HepG2 (cell line): Measurements from ENCODE around the gene TANGO2. TPM values are rescaled to one million over a fixed set of nuclear protein-coding genes. Genes with fewer than 3 reads are reported as not detected.

Source experiments
- ATAC-seq: fragments of 200-7000 bp; cut with Tn5 transposase; 3 replicates; pipeline ENCODE4 v1.9.1; 2020; ENCODE audit warnings: mild to moderate bottlenecking, moderate library complexity
- BruUV-seq: library from RNA; stranded (reverse); fragments of 400-500 nt; replicated peaks from 2 replicates; lab custom pipeline; 2021; lab: Mats Ljungman, UMichigan
- CTCF ChIA-PET: fragments of 300-600 bp; formaldehyde crosslinking; extraction: SDS; loops from one replicate; lab custom pipeline; 2021; ENCODE audit warnings: low total read pairs, inconsistent platforms, low intra/inter-chr PET ratio; lab: Yijun Ruan, JAX
- POLR2A ChIA-PET: fragments of 350-600 bp; sonication (Branson Sonifier 250); formaldehyde crosslinking; loops from one replicate; lab custom pipeline; 2020; ENCODE audit warnings: antibody characterized with exemption, inconsistent platforms; lab: Yijun Ruan, JAX
- DNase-seq: peaks from one replicate; pipeline ENCODE4 v3.0.0-alpha.2; 2015; ENCODE audit warnings: low spot score
- FAIRE-seq: peaks from 3 replicates; lab custom pipeline; 2011; peaks lifted over from hg19 to GRCh38; lab: Jason Lieb, UNC
- H2AFZ ChIP-seq: one replicate; pipeline ENCODE4 v1.6.1; 2011; ENCODE audit warnings: low read length, inconsistent platforms
- H3K27ac ChIP-seq: fragments of 300-600 bp; 3 replicates; pipeline ENCODE4 v1.8.0; 2011; ENCODE audit warnings: mixed run types, mild to moderate bottlenecking, mixed read lengths, low read length, inconsistent platforms; ENCODE audit not compliant: insufficient read depth; ENCODE audit errors: extremely low read length
- H3K27me3 ChIP-seq, 2 experiments: fragments of 200-600 bp in 1 of 2; 2 replicates in 1 of 2; 3 replicates in 1 of 2; pipeline versions ENCODE4 v1.6.0 to v1.8.0; 2011; ENCODE audit warnings: low read length in 2 of 2, mild to moderate bottlenecking in 2 of 2, moderate library complexity in 2 of 2, inconsistent platforms in 1 of 2; ENCODE audit not compliant: insufficient read depth in 2 of 2, control insufficient read depth in 1 of 2
- H3K36me3 ChIP-seq, 2 experiments: fragments of 200-600 bp in 1 of 2; replicated peaks in 1 of 2; 2 replicates in 1 of 2; 3 replicates in 1 of 2; pipeline versions ENCODE4 v1.5.1 to v1.8.0; 2011; ENCODE audit warnings: low read length in 2 of 2, inconsistent platforms in 1 of 2; ENCODE audit not compliant: insufficient read depth in 2 of 2, control insufficient read depth in 1 of 2
- H3K4me1 ChIP-seq: 2 replicates; pipeline ENCODE4 v1.5.1; 2012; ENCODE audit warnings: low read length, inconsistent platforms; ENCODE audit not compliant: insufficient read depth
- H3K4me2 ChIP-seq: 2 replicates; pipeline ENCODE4 v1.6.0; 2011; ENCODE audit warnings: low read depth, low read length, inconsistent platforms
- H3K4me3 ChIP-seq, 3 experiments: fragments of 200-600 bp in 1 of 3; sonication (generic), shearing (Covaris generic) in 1 of 3; replicated peaks in 1 of 3; 2 replicates each; pipeline ENCODE4 v1.5.1; 2011 to 2016; ENCODE audit warnings: low read length in 3 of 3, inconsistent platforms in 2 of 3, low read depth in 2 of 3, mild to moderate bottlenecking in 2 of 3, control low read depth in 1 of 3, mixed read lengths in 1 of 3; ENCODE audit not compliant: insufficient read depth in 1 of 3
- H3K79me2 ChIP-seq: one replicate; pipeline ENCODE4 v1.6.1; 2011; ENCODE audit warnings: low read length, inconsistent platforms; ENCODE audit not compliant: insufficient read depth
- H3K9ac ChIP-seq: 2 replicates; pipeline ENCODE4 v1.6.0; 2011; ENCODE audit warnings: mild to moderate bottlenecking, low read depth, low read length, inconsistent platforms; ENCODE audit not compliant: insufficient read depth
- H3K9me3 ChIP-seq: 2 replicates; pipeline ENCODE4 v1.5.1; 2012; ENCODE audit warnings: mild to moderate bottlenecking, low read length
- H4K20me1 ChIP-seq: 2 replicates; pipeline ENCODE4 v1.6.0; 2011; ENCODE audit warnings: inconsistent platforms, mild to moderate bottlenecking, low read length, moderate library complexity; ENCODE audit not compliant: insufficient read depth
- CREB1 ChIP-seq, 2 experiments: fragments of 450-650 bp in 1 of 2; IDR thresholded peaks; 2 replicates each; pipeline ENCODE4 v1.6.1; 2016 to 2017; ENCODE audit warnings: control low read depth in 1 of 2, mild to moderate bottlenecking in 1 of 2, missing compliant biosample characterization in 1 of 2, missing genetic modification characterization in 1 of 2
- FIP1L1 ChIP-seq: fragments of 200-400 bp; formaldehyde crosslinking; IDR thresholded peaks from 2 replicates; pipeline ENCODE4 v1.6.1; 2018; ENCODE audit warnings: low read depth, mild to moderate bottlenecking, low read length, moderate library complexity, borderline replicate concordance; ENCODE audit not compliant: insufficient read depth
- FOXK2 ChIP-seq: fragments of 450-650 bp; IDR thresholded peaks from 2 replicates; pipeline ENCODE4 v1.6.1; 2016
- KDM6A ChIP-seq: IDR thresholded peaks from 2 replicates; pipeline ENCODE4 v1.6.1; 2016; ENCODE audit warnings: low read depth
- MIXL1 ChIP-seq: IDR thresholded peaks from 2 replicates; pipeline ENCODE4 v1.6.1; 2016
- RFXANK ChIP-seq: IDR thresholded peaks from 2 replicates; pipeline ENCODE4 v1.6.1; 2016
- ZNF10 ChIP-seq: sonication (generic); formaldehyde crosslinking; IDR thresholded peaks from 2 replicates; pipeline ENCODE4 v1.4.0; 2020; ENCODE audit warnings: mild to moderate bottlenecking, low read depth, missing genetic modification reagents, borderline replicate concordance
- ZNF446 ChIP-seq: sonication (generic); formaldehyde crosslinking; IDR thresholded peaks from 2 replicates; pipeline ENCODE4 v1.5.0; 2020; ENCODE audit warnings: mild to moderate bottlenecking, missing genetic modification reagents
- ZNF552 ChIP-seq: sonication (generic); formaldehyde crosslinking; IDR thresholded peaks from 2 replicates; pipeline ENCODE4 v1.9.0; 2022; ENCODE audit warnings: missing genetic modification reagents, mild to moderate bottlenecking, borderline replicate concordance
- ZNF652 ChIP-seq: IDR thresholded peaks from 2 replicates; pipeline ENCODE4 v1.6.1; 2016; ENCODE audit warnings: low read depth, borderline replicate concordance
- ZSCAN22 ChIP-seq: sonication (generic); formaldehyde crosslinking; IDR thresholded peaks from 2 replicates; pipeline ENCODE4 v1.4.0; 2020; ENCODE audit warnings: mild to moderate bottlenecking, missing genetic modification reagents
- WGBS: methylation state at CpG from one replicate; pipeline ENCODE4 v1.1.6; 2017; ENCODE audit warnings: low lambda C conversion rate; 5-methylcytosine and 5-hydroxymethylcytosine counted together
- in situ Hi-C: cut with HindIII; loops from 2 replicates; pipeline ENCODE4 v1.10.0; 2017; ENCODE audit warnings: low pct_unique_long_range_greater_than_20kb; ENCODE audit not compliant: extremely low pct_ligation_motif_present
- intact Hi-C: fragments of 100-400 bp; cut with micrococcal nuclease; formaldehyde crosslinking; loops from one replicate; pipeline ENCODE4 v1.10.0; 2022; ENCODE audit not compliant: unreplicated experiment
- polyA plus RNA-seq, 8 experiments: library from polyadenylated mRNA; depleted of rRNA in 3 of 8; stranded (reverse) in 7 of 8; unstranded in 1 of 8; fragments of >200 nt; fragmentation: Illumina TruSeq in 4 of 8; extraction: Trizol in 4 of 8; gene quantifications; 2 replicates each; pipeline versions ENCODE4 v1.2.1 to v1.2.3, GENCODE V29; 2011 to 2016; ENCODE audit warnings: low read depth in 4 of 8, missing spikeins in 1 of 8, mixed read lengths in 1 of 8; ENCODE audit not compliant: insufficient read depth in 1 of 8
- total RNA-seq, 5 experiments: library from RNA; depleted of rRNA; stranded (reverse); fragments of >200 nt; fragmentation: Illumina TruSeq; extraction: Trizol; gene quantifications; 2 replicates each; pipeline ENCODE4 v1.2.3, GENCODE V29; 2016; ENCODE audit warnings: low read depth in 1 of 5
- TF ChIP-seq, protein P1 (sequence below): sonication (generic); formaldehyde crosslinking; IDR thresholded peaks from 2 replicates; pipeline ENCODE4 v1.4.0; 2020; ENCODE audit warnings: mild to moderate bottlenecking, missing genetic modification reagents
- TF ChIP-seq, protein P2 (sequence below): IDR thresholded peaks from 2 replicates; pipeline ENCODE4 v1.6.1; 2016; ENCODE audit warnings: mild to moderate bottlenecking
- TF ChIP-seq, protein P3 (sequence below): sonication (generic); formaldehyde crosslinking; IDR thresholded peaks from 2 replicates; pipeline ENCODE4 v1.4.0; 2020; ENCODE audit warnings: missing genetic modification reagents, mild to moderate bottlenecking, borderline replicate concordance
- TF ChIP-seq, protein P4 (sequence below): sonication (generic); formaldehyde crosslinking; IDR thresholded peaks from 2 replicates; pipeline ENCODE4 v1.8.1; 2022; ENCODE audit warnings: low read depth, mild to moderate bottlenecking, missing genetic modification reagents
- TF ChIP-seq, protein P5 (sequence below): sonication (generic); formaldehyde crosslinking; conservative IDR thresholded peaks from 2 replicates; pipeline ENCODE4 v1.8.0; 2022; ENCODE audit warnings: missing genetic modification reagents

TANGO2 gene
- total and polyA plus RNA-seq, 2 of the 13 experiments (the other 11 are each of a cell fraction or from before 2014, with no cell fraction given) = 12.9 to 14.8 TPM

DNA sequence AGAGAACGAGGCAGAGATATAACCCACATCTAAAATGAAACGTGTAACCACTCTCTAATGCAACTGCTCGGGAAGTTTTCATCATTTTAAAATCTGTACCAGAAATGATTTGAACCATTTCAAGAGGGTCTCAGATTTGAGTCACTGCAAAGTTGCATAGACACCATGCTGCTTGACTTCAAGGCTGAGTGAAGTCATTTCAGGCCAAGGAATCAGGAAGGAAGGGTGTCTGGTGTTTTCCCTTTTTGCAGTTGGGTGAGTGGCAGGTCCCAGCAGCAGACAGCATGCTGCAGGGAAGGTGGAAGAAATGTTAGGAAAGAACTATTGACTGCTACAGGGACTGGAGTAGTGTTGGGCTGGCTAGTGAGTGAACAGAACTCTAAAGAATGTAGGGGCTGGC is 16.5 kb downstream of the TANGO2 start:
- Histone ChIP-seq H3K36me3 (peaks cover 0 to 12% of the 10 kb centered on the region in 2 experiments; a peak in 2 of 5 replicates), H3K79me2 (no peaks in the 10 kb centered on the region), H3K4me1 (no peaks in the 10 kb centered on the region), H2AFZ (no peak overlapping the region), H3K27me3 (no peaks in the 10 kb centered on the region), H4K20me1 (no peaks in the 10 kb centered on the region), H3K9ac (no peak overlapping the region)
- CTCF ChIA-PET = no interaction called here
- no peak for FAIRE-seq
- intact Hi-C loops (no loop called here), in situ Hi-C loops (no loop called here)
- DNase-seq = no peak
- TSS peak; percentile 41 for BruUV-seq
- 95% methylated on average over 3 of the region's 3 CpGs for WGBS
- ATAC-seq = no peak
- TF ChIP-seq, protein P1, sequence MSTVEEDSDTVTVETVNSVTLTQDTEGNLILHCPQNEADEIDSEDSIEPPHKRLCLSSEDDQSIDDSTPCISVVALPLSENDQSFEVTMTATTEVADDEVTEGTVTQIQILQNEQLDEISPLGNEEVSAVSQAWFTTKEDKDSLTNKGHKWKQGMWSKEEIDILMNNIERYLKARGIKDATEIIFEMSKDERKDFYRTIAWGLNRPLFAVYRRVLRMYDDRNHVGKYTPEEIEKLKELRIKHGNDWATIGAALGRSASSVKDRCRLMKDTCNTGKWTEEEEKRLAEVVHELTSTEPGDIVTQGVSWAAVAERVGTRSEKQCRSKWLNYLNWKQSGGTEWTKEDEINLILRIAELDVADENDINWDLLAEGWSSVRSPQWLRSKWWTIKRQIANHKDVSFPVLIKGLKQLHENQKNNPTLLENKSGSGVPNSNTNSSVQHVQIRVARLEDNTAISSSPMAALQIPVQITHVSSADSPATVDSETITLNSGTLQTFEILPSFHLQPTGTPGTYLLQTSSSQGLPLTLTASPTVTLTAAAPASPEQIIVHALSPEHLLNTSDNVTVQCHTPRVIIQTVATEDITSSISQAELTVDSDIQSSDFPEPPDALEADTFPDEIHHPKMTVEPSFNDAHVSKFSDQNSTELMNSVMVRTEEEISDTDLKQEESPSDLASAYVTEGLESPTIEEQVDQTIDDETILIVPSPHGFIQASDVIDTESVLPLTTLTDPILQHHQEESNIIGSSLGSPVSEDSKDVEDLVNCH (CRISPR knock-in tag) = no peak
- no peak for TF ChIP-seq ZNF652 (CRISPR knock-in tag)
- TF ChIP-seq FOXK2 = no peak
- no peak for TF ChIP-seq ZNF446
- TF ChIP-seq ZNF552 (CRISPR knock-in tag) = no peak
- TF ChIP-seq, protein P2, sequence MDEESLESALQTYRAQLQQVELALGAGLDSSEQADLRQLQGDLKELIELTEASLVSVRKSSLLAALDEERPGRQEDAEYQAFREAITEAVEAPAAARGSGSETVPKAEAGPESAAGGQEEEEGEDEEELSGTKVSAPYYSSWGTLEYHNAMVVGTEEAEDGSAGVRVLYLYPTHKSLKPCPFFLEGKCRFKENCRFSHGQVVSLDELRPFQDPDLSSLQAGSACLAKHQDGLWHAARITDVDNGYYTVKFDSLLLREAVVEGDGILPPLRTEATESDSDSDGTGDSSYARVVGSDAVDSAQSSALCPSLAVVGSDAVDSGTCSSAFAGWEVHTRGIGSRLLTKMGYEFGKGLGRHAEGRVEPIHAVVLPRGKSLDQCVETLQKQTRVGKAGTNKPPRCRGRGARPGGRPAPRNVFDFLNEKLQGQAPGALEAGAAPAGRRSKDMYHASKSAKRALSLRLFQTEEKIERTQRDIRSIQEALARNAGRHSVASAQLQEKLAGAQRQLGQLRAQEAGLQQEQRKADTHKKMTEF (CRISPR knock-in tag) = no peak
- no peak for TF ChIP-seq FIP1L1
- TF ChIP-seq, protein P3, sequence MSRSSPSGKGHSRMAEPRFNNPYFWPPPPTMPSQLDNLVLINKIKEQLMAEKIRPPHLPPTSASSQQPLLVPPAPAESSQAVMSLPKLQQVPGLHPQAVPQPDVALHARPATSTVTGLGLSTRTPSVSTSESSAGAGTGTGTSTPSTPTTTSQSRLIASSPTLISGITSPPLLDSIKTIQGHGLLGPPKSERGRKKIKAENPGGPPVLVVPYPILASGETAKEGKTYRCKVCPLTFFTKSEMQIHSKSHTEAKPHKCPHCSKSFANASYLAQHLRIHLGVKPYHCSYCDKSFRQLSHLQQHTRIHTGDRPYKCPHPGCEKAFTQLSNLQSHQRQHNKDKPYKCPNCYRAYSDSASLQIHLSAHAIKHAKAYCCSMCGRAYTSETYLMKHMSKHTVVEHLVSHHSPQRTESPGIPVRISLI (CRISPR knock-in tag) = no peak
- TF ChIP-seq ZSCAN22 (CRISPR knock-in tag) = no peak
- no peak for TF ChIP-seq ZNF10 (CRISPR knock-in tag)
- TF ChIP-seq RFXANK (CRISPR knock-in tag) = no peak
- TF ChIP-seq KDM6A (CRISPR knock-in tag) = no peak
- TF ChIP-seq MIXL1 = no peak
- TF ChIP-seq, protein P4, sequence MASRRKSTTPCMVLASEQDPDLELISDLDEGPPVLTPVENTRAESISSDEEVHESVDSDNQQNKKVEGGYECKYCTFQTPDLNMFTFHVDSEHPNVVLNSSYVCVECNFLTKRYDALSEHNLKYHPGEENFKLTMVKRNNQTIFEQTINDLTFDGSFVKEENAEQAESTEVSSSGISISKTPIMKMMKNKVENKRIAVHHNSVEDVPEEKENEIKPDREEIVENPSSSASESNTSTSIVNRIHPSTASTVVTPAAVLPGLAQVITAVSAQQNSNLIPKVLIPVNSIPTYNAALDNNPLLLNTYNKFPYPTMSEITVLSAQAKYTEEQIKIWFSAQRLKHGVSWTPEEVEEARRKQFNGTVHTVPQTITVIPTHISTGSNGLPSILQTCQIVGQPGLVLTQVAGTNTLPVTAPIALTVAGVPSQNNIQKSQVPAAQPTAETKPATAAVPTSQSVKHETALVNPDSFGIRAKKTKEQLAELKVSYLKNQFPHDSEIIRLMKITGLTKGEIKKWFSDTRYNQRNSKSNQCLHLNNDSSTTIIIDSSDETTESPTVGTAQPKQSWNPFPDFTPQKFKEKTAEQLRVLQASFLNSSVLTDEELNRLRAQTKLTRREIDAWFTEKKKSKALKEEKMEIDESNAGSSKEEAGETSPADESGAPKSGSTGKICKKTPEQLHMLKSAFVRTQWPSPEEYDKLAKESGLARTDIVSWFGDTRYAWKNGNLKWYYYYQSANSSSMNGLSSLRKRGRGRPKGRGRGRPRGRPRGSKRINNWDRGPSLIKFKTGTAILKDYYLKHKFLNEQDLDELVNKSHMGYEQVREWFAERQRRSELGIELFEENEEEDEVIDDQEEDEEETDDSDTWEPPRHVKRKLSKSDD (CRISPR knock-in tag) = no peak
- TF ChIP-seq, protein P5, sequence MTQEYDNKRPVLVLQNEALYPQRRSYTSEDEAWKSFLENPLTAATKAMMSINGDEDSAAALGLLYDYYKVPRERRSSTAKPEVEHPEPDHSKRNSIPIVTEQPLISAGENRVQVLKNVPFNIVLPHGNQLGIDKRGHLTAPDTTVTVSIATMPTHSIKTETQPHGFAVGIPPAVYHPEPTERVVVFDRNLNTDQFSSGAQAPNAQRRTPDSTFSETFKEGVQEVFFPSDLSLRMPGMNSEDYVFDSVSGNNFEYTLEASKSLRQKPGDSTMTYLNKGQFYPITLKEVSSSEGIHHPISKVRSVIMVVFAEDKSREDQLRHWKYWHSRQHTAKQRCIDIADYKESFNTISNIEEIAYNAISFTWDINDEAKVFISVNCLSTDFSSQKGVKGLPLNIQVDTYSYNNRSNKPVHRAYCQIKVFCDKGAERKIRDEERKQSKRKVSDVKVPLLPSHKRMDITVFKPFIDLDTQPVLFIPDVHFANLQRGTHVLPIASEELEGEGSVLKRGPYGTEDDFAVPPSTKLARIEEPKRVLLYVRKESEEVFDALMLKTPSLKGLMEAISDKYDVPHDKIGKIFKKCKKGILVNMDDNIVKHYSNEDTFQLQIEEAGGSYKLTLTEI = no peak
- no peak for TF ChIP-seq CREB1 (IDR thresholded peaks at IDR 0.05)
- no peak for TF ChIP-seq CREB1 (CRISPR knock-in tag; IDR thresholded peaks at IDR 0.05)
- TF ChIP-seq, all 625 proteins: peak for 0
- no peak overlapping the region for H3K4me3 ChIP-seq
- no peak overlapping the region for H3K27ac ChIP-seq
- no peaks in the 10 kb centered on the region for H3K9me3 ChIP-seq
- H3K4me2 ChIP-seq = no peak overlapping the region
- POLR2A ChIA-PET = no interaction called here
